Panc1 (cell line): ENCODE data around the gene DYNLRB1. TPM values are rescaled to one million over a fixed set of nuclear protein-coding genes. Genes with fewer than 3 reads are reported as not detected.

Source experiments
- ATAC-seq: fragments of 200-7000 bp; cut with Tn5 transposase; 2 replicates; pipeline ENCODE4 v1.9.1; 2020; ENCODE audit warnings: mild to moderate bottlenecking, moderate library complexity
- BruUV-seq: library from RNA; stranded (reverse); fragments of 400-500 nt; replicated peaks from 2 replicates; lab custom pipeline; 2021; lab: Mats Ljungman, UMichigan
- CTCF ChIA-PET: fragments of 300-600 bp; sonication (Branson Sonifier 250); formaldehyde crosslinking; loops from one replicate; lab custom pipeline; 2022; ENCODE audit warnings: antibody characterized with exemption; lab: Charles Lee
- POLR2A ChIA-PET: fragments of 300-600 bp; sonication (Branson Sonifier 250); formaldehyde crosslinking; loops from one replicate; lab custom pipeline; 2022; ENCODE audit warnings: antibody characterized with exemption; lab: Charles Lee
- DNase-seq: peaks from one replicate; pipeline ENCODE4 v3.0.0-alpha.2; 2010; ENCODE audit warnings: low read depth, low spot score
- H3K27ac ChIP-seq: 2 replicates; pipeline ENCODE4 v1.5.1; 2011; ENCODE audit warnings: mild to moderate bottlenecking, low read length, inconsistent platforms
- H3K27me3 ChIP-seq: fragments of 200-500 bp; sonication (Bioruptor generic); 2 replicates; pipeline ENCODE4 v1.6.0; 2014; ENCODE audit warnings: low read length, inconsistent platforms; ENCODE audit not compliant: control insufficient read depth, insufficient read depth
- H3K36me3 ChIP-seq: fragments of 200-500 bp; sonication (Bioruptor generic); 2 replicates; pipeline ENCODE4 v1.5.1; 2014; ENCODE audit warnings: inconsistent platforms, mild to moderate bottlenecking, low read length, moderate library complexity; ENCODE audit not compliant: control insufficient read depth, insufficient read depth
- H3K4me1 ChIP-seq: 2 replicates; pipeline ENCODE4 v1.5.1; 2011; ENCODE audit warnings: inconsistent platforms, mild to moderate bottlenecking, low read length, moderate library complexity; ENCODE audit not compliant: control insufficient read depth, insufficient read depth
- H3K4me3 ChIP-seq, 2 experiments: 2 replicates each; pipeline ENCODE4 v1.5.1; 2011 to 2012; ENCODE audit warnings: low read depth in 2 of 2, low read length in 2 of 2, mild to moderate bottlenecking in 2 of 2, inconsistent platforms in 1 of 2, moderate library complexity in 1 of 2
- H3K9me3 ChIP-seq: fragments of 200-500 bp; sonication (Bioruptor generic); 2 replicates; pipeline ENCODE4 v1.5.1; 2014; ENCODE audit warnings: low read depth, mild to moderate bottlenecking, inconsistent platforms, low read length, moderate library complexity; ENCODE audit not compliant: control insufficient read depth, insufficient read depth
- POLR2AphosphoS5 ChIP-seq: IDR thresholded peaks from 2 replicates; pipeline ENCODE4 v1.6.1; 2012; ENCODE audit warnings: mild to moderate bottlenecking, low read depth, low read length, moderate library complexity
- SIN3A ChIP-seq: IDR thresholded peaks from 2 replicates; pipeline ENCODE4 v1.6.1; 2012; ENCODE audit warnings: low read depth, mild to moderate bottlenecking, low read length, moderate library complexity, borderline replicate concordance; ENCODE audit not compliant: insufficient read depth
- TCF7L2 ChIP-seq: IDR thresholded peaks from 2 replicates; pipeline ENCODE4 v1.6.1; 2011; ENCODE audit warnings: mild to moderate bottlenecking, low read depth, low read length, inconsistent platforms
- in situ Hi-C: cut with HindIII; loops from 2 replicates; pipeline ENCODE4 v1.10.0; 2016; ENCODE audit warnings: low sequenced_read_pairs, low pct_unique_long_range_greater_than_20kb
- intact Hi-C: fragments of 100-400 bp; cut with micrococcal nuclease; formaldehyde crosslinking; loops from one replicate; pipeline ENCODE4 v1.10.0; 2022; ENCODE audit not compliant: unreplicated experiment
- total RNA-seq: library from RNA; stranded (reverse); gene quantifications from one replicate; pipeline ENCODE4 v1.2.1, GENCODE V29; 2021; ENCODE audit not compliant: unreplicated experiment
- TF ChIP-seq, protein P1 (sequence below): fragments of 450-650 bp; IDR thresholded peaks from 2 replicates; pipeline ENCODE4 v1.5.1; 2017; ENCODE audit warnings: mild to moderate bottlenecking
- TF ChIP-seq, protein P2 (sequence below), 2 experiments: IDR thresholded peaks; 2 replicates each; pipeline ENCODE4 v1.6.1; 2011 to 2012; ENCODE audit warnings: low read depth in 2 of 2, control low read depth in 1 of 2, low read length in 1 of 2, mild to moderate bottlenecking in 1 of 2, moderate library complexity in 1 of 2; ENCODE audit not compliant: insufficient read depth in 1 of 2

The DYNLRB1 gene
- total RNA-seq, 1 experiment from 2014 or later: 155 TPM

DNA sequence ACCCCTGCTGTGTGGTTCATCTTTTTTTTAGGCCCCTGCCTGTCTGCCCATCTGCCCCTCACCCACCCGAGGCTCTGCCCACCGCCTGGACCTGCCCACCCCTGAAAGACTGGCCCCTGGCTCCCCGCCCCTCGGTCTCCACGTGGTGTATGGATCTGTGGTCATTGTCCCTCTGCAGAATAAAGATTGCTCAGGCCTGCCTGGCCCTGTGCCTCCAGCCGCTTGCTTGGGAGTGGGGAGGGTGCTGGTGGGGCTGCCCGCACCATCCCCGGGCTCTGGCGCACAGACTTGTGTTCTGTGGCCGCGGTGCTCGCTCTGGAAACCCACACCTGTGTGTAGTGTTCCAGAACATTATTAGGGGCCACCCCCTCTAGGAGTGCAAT, 43.9 kb downstream of the DYNLRB1 start:
- no TSS peak for BruUV-seq
- no peak for DNase-seq
- intact Hi-C loops (loop anchor here (10.0 kb wide), 1 partner anchor 145 kb away; the partner anchor contains the start of gene TP53INP2), in situ Hi-C loops (no loop called here)
- ATAC-seq: no peak
- Histone ChIP-seq H3K4me1 (peaks cover 3% of the 10 kb centered on the region; the same call in 1 of the 2 replicates), H3K4me3 (no peak overlapping the region), H3K36me3 (no peaks in the 10 kb centered on the region), H3K9me3 (no peaks in the 10 kb centered on the region), H3K27ac (no peak overlapping the region), H3K27me3 (no peaks in the 10 kb centered on the region)
- TF ChIP-seq SIN3A (no peak), TCF7L2 (no peak), POLR2AphosphoS5 (no peak)
- TF ChIP-seq, protein P1, sequence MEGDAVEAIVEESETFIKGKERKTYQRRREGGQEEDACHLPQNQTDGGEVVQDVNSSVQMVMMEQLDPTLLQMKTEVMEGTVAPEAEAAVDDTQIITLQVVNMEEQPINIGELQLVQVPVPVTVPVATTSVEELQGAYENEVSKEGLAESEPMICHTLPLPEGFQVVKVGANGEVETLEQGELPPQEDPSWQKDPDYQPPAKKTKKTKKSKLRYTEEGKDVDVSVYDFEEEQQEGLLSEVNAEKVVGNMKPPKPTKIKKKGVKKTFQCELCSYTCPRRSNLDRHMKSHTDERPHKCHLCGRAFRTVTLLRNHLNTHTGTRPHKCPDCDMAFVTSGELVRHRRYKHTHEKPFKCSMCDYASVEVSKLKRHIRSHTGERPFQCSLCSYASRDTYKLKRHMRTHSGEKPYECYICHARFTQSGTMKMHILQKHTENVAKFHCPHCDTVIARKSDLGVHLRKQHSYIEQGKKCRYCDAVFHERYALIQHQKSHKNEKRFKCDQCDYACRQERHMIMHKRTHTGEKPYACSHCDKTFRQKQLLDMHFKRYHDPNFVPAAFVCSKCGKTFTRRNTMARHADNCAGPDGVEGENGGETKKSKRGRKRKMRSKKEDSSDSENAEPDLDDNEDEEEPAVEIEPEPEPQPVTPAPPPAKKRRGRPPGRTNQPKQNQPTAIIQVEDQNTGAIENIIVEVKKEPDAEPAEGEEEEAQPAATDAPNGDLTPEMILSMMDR: no peak
- TF ChIP-seq, protein P2, sequence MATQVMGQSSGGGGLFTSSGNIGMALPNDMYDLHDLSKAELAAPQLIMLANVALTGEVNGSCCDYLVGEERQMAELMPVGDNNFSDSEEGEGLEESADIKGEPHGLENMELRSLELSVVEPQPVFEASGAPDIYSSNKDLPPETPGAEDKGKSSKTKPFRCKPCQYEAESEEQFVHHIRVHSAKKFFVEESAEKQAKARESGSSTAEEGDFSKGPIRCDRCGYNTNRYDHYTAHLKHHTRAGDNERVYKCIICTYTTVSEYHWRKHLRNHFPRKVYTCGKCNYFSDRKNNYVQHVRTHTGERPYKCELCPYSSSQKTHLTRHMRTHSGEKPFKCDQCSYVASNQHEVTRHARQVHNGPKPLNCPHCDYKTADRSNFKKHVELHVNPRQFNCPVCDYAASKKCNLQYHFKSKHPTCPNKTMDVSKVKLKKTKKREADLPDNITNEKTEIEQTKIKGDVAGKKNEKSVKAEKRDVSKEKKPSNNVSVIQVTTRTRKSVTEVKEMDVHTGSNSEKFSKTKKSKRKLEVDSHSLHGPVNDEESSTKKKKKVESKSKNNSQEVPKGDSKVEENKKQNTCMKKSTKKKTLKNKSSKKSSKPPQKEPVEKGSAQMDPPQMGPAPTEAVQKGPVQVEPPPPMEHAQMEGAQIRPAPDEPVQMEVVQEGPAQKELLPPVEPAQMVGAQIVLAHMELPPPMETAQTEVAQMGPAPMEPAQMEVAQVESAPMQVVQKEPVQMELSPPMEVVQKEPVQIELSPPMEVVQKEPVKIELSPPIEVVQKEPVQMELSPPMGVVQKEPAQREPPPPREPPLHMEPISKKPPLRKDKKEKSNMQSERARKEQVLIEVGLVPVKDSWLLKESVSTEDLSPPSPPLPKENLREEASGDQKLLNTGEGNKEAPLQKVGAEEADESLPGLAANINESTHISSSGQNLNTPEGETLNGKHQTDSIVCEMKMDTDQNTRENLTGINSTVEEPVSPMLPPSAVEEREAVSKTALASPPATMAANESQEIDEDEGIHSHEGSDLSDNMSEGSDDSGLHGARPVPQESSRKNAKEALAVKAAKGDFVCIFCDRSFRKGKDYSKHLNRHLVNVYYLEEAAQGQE (IDR thresholded peaks at IDR 0.05; ENCODE audit: insufficient read depth in 1 of 2, low read depth in 2 of 2, low read length in 1 of 2): no peak
- POLR2A ChIA-PET: no interaction called here
- CTCF ChIA-PET: no interaction called here

DNA sequence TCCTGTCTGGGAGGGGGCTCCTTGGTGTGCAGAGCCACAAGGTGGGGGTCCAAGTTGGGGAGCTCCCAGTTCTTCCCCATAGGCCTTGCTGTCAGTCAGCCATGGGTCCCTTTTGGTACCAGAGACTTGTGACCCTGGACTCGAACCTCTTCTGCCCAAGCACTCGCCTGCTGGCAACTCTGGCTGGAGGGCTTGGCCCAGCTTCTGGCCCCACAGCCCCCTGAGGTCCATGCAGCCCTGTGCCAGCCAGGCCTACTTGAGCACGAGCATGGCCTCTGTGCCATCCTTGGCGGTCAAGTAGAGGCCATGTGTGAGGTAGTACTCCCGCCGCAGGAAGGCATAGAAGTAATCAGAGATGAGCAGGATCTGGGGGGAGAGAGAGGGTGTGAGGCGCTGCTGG, 44.4 kb downstream of the DYNLRB1 start:
- POLR2A ChIA-PET: no interaction called here
- no peaks in the 10 kb centered on the region for H3K27me3 ChIP-seq
- H3K27ac ChIP-seq: no peak overlapping the region
- CTCF ChIA-PET: no interaction called here
- H3K36me3 ChIP-seq: no peaks in the 10 kb centered on the region
- intact Hi-C loops: loop anchor here (10.0 kb wide), 1 partner anchor 144 kb away; the partner anchor contains the start of gene TP53INP2
- in situ Hi-C loops: no loop called here
- no peaks in the 10 kb centered on the region for H3K9me3 ChIP-seq
- no TSS peak for BruUV-seq
- TF ChIP-seq, protein P1: no peak
- TF ChIP-seq POLR2AphosphoS5 (no peak), TCF7L2 (no peak), SIN3A (no peak)
- TF ChIP-seq, protein P2 (IDR thresholded peaks at IDR 0.05; ENCODE audit: insufficient read depth in 1 of 2, low read depth in 2 of 2, low read length in 1 of 2): no peak
- peaks cover 3% of the 10 kb centered on the region; the same call in 1 of the 2 replicates for H3K4me1 ChIP-seq
- ATAC-seq (no peak), DNase-seq (no peak)
- H3K4me3 ChIP-seq: no peak overlapping the region
